DND-41 (cell line): Measurements from ENCODE around the gene MED12L.

Experiments used
- CTCF ChIP-seq: IDR thresholded peaks from 2 replicates; pipeline ENCODE4 v1.5.1; 2012; ENCODE audit warnings: borderline replicate concordance, low read length, moderate library complexity, mild to moderate bottlenecking; ENCODE audit not compliant: poor library complexity, severe bottlenecking; ENCODE audit errors: extremely low read depth
- EZH2 ChIP-seq: IDR thresholded peaks from 3 replicates; pipeline ENCODE4 v1.6.1; 2012; ENCODE audit warnings: borderline replicate concordance, low read depth, mild to moderate bottlenecking, moderate library complexity, low read length, inconsistent platforms; ENCODE audit not compliant: severe bottlenecking

- TF ChIP-seq CTCF (no peak), EZH2 (no peak)
These were observed 70.1 kb downstream of the MED12L start for GRCh38 chr3:151155409-151156128.
